Mesendoderm (in vitro differentiated cells): ENCODE data around the gene PCDHGC3.
A peak's percentile ranks its signal among the peaks of the same experiment; 100 is the strongest.

Experiments used
- DNase-seq: peaks from one replicate; pipeline ENCODE4 v3.0.0; 2013
- H2AK5ac ChIP-seq: 2 replicates; pipeline ENCODE4 v1.6.1; 2013; ENCODE audit warnings: low read length, inconsistent platforms
- H2BK120ac ChIP-seq: 2 replicates; pipeline ENCODE4 v1.6.1; 2013; ENCODE audit warnings: low read depth, mild to moderate bottlenecking, low read length, moderate library complexity, mixed read lengths
- H2BK15ac ChIP-seq: replicated peaks from 2 replicates; pipeline ENCODE4 v1.6.1; 2013; ENCODE audit warnings: low read depth, mild to moderate bottlenecking, moderate library complexity
- H2BK5ac ChIP-seq: 2 replicates; pipeline ENCODE4 v1.6.1; 2013; ENCODE audit warnings: low read length, inconsistent platforms
- H3K18ac ChIP-seq: 2 replicates; pipeline ENCODE4 v1.6.1; 2013; ENCODE audit warnings: mild to moderate bottlenecking, low read length, mixed read lengths
- H3K23ac ChIP-seq: one replicate; pipeline ENCODE4 v1.6.1; 2013; ENCODE audit warnings: low read length
- H3K27ac ChIP-seq: 2 replicates; pipeline ENCODE4 v1.5.1; 2013; ENCODE audit warnings: low read depth, mild to moderate bottlenecking, inconsistent platforms, low read length, moderate library complexity
- H3K27me3 ChIP-seq: 2 replicates; pipeline ENCODE4 v1.6.1; 2013; ENCODE audit warnings: low read length, control low read depth, mild to moderate bottlenecking, inconsistent platforms; ENCODE audit not compliant: insufficient read depth, poor library complexity
- H3K36me3 ChIP-seq: 2 replicates; pipeline ENCODE4 v1.6.1; 2013; ENCODE audit warnings: low read length, inconsistent platforms; ENCODE audit not compliant: control insufficient read depth, insufficient read depth
- H3K4ac ChIP-seq: one replicate; pipeline ENCODE4 v1.6.1; 2013; ENCODE audit warnings: low read depth, mild to moderate bottlenecking, low read length, moderate library complexity
- H3K4me1 ChIP-seq: 2 replicates; pipeline ENCODE4 v1.6.1; 2013; ENCODE audit warnings: low read depth, low read length, inconsistent platforms; ENCODE audit not compliant: control insufficient read depth
- H3K4me2 ChIP-seq: 2 replicates; pipeline ENCODE4 v1.6.1; 2013; ENCODE audit warnings: low read length
- H3K4me3 ChIP-seq: 2 replicates; pipeline ENCODE4 v1.5.1; 2013; ENCODE audit warnings: mild to moderate bottlenecking, low read length
- H3K56ac ChIP-seq: one replicate; pipeline ENCODE4 v1.6.1; 2013; ENCODE audit warnings: low read length
- H3K79me1 ChIP-seq: 2 replicates; pipeline ENCODE4 v1.6.1; 2013; ENCODE audit warnings: low read length, inconsistent platforms
- H3K79me2 ChIP-seq: 2 replicates; pipeline ENCODE4 v1.6.1; 2013; ENCODE audit warnings: mild to moderate bottlenecking, low read length; ENCODE audit not compliant: control insufficient read depth, insufficient read depth
- H3K9ac ChIP-seq: 2 replicates; pipeline ENCODE4 v1.6.1; 2013; ENCODE audit warnings: low read length, inconsistent platforms
- H4K5ac ChIP-seq: one replicate; pipeline ENCODE4 v1.6.1; 2013; ENCODE audit warnings: low read length
- H4K8ac ChIP-seq: one replicate; pipeline ENCODE4 v1.6.1; 2013; ENCODE audit warnings: low read depth, mild to moderate bottlenecking, control low read depth, low read length, moderate library complexity
- WGBS: extraction: QIAGEN DNeasy Blood & Tissue Kit; methylation state at CpG from one replicate; pipeline ENCODE4 v1.1.7; 2013; ENCODE audit warnings: low lambda C conversion rate, missing lambda C conversion rate; ENCODE audit not compliant: insufficient coverage; ENCODE audit errors: extremely low coverage; 5-methylcytosine and 5-hydroxymethylcytosine counted together

Gene PCDHGC3

GRCh38 chr5:141441571-141442170 lies 34.1 kb upstream of the PCDHGC3 start:
- Histone ChIP-seq H3K27ac (no peak overlapping the region), H4K8ac (no peak overlapping the region), H2BK5ac (no peak overlapping the region), H3K18ac (no peak overlapping the region), H3K27me3 (no peaks in the 10 kb centered on the region), H3K56ac (no peak overlapping the region), H2BK15ac (no peak overlapping the region), H3K79me2 (no peaks in the 10 kb centered on the region), H3K4ac (no peak overlapping the region), H2AK5ac (no peak overlapping the region), H3K36me3 (no peaks in the 10 kb centered on the region), H2BK120ac (no peak overlapping the region), H3K4me2 (no peak overlapping the region), H3K4me3 (no peak overlapping the region), H4K5ac (no peak overlapping the region), H3K79me1 (no peaks in the 10 kb centered on the region), H3K9ac (no peak overlapping the region), H3K4me1 (no peaks in the 10 kb centered on the region), H3K23ac (no peak overlapping the region)
- no CpG with 5 or more reads among the region's 50 CpGs for WGBS
- DNase-seq, result no peak

DNA sequence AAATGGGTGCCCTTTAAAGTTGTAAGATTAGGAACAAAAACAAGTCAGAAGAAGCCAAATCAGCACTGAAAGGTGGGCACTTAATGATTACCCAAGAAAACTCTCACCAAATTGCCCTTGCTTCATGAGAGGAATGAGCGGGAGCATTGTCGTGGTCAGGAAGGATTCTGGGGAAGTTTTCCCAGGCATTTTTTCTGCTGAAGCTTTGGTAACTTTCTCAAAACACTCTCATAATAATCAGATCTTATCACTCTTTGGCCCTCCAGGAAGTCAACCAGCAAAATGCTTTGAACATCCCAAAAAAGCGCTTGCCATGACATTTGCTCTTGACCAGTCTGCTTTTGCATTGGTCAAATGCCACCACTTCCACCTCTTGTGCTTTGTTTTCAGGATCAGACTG lies 10.4 kb upstream of the PCDHGC3 start:
- no peak for DNase-seq
- H2BK15ac ChIP-seq, result no peak overlapping the region

GRCh38 chr5:141476132-141476911 lies 556 bp downstream of the PCDHGC3 start:
- WGBS, result no CpG with 5 or more reads among the region's 58 CpGs
- Histone ChIP-seq H3K4me3 (peak overlapping the region; percentile 76), H3K9ac (peak overlapping the region; percentile 86), H3K79me1 (no peaks in the 10 kb centered on the region), H4K8ac (no peak overlapping the region), H2BK120ac (no peak overlapping the region), H3K18ac (no peak overlapping the region), H3K79me2 (no peaks in the 10 kb centered on the region), H3K36me3 (no peaks in the 10 kb centered on the region), H3K56ac (peak overlapping the region; percentile 94), H2BK15ac (no peak overlapping the region), H3K27me3 (no peaks in the 10 kb centered on the region), H3K4ac (no peak overlapping the region), H3K4me2 (peak overlapping the region; percentile 98), H3K23ac (no peak overlapping the region), H4K5ac (no peak overlapping the region), H2BK5ac (no peak overlapping the region), H3K4me1 (peaks cover 1% of the 10 kb centered on the region), H3K27ac (no peak overlapping the region), H2AK5ac (no peak overlapping the region)
- DNase-seq, result peak; percentile 56

More for the DNA sequence above, 10.4 kb upstream of the PCDHGC3 start:
- Histone ChIP-seq H3K18ac (no peak overlapping the region), H3K4me1 (no peaks in the 10 kb centered on the region), H3K4me3 (no peak overlapping the region), H2BK120ac (no peak overlapping the region), H3K36me3 (no peaks in the 10 kb centered on the region), H3K27ac (no peak overlapping the region), H4K5ac (no peak overlapping the region), H3K27me3 (no peaks in the 10 kb centered on the region), H2BK5ac (no peak overlapping the region), H3K79me1 (no peaks in the 10 kb centered on the region), H3K9ac (no peak overlapping the region), H3K23ac (no peak overlapping the region), H3K4ac (no peak overlapping the region), H4K8ac (no peak overlapping the region), H2AK5ac (no peak overlapping the region), H3K4me2 (no peak overlapping the region), H3K56ac (no peak overlapping the region), H3K79me2 (no peaks in the 10 kb centered on the region)
- WGBS, result no CpG with 5 or more reads among the region's 3 CpGs

DNA sequence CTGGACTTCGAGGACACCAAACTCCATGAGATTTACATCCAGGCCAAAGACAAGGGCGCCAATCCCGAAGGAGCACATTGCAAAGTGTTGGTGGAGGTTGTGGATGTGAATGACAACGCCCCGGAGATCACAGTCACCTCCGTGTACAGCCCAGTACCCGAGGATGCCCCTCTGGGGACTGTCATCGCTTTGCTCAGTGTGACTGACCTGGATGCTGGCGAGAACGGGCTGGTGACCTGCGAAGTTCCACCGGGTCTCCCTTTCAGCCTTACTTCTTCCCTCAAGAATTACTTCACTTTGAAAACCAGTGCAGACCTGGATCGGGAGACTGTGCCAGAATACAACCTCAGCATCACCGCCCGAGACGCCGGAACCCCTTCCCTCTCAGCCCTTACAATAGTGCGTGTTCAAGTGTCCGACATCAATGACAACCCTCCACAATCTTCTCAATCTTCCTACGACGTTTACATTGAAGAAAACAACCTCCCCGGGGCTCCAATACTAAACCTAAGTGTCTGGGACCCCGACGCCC lies 1.3 kb downstream of the PCDHGC3 start:
- no peak overlapping the region for H2BK5ac ChIP-seq
- no peak overlapping the region for H4K8ac ChIP-seq
- H3K79me1 ChIP-seq, result no peaks in the 10 kb centered on the region
- H2BK120ac ChIP-seq, result no peak overlapping the region
- H3K4ac ChIP-seq, result no peak overlapping the region
- H3K18ac ChIP-seq, result no peak overlapping the region
- H3K27ac ChIP-seq, result no peak overlapping the region
- H3K79me2 ChIP-seq, result no peaks in the 10 kb centered on the region
- no CpG with 5 or more reads among the region's 24 CpGs for WGBS
- H4K5ac ChIP-seq, result no peak overlapping the region
- H3K27me3 ChIP-seq, result no peaks in the 10 kb centered on the region
- H3K9ac ChIP-seq, result no peak overlapping the region
- no peak overlapping the region for H3K23ac ChIP-seq
- H2BK15ac ChIP-seq, result no peak overlapping the region
- no peak overlapping the region for H3K56ac ChIP-seq
- no peaks in the 10 kb centered on the region for H3K36me3 ChIP-seq
- no peak overlapping the region for H2AK5ac ChIP-seq
- H3K4me2 ChIP-seq, result peak overlapping the region; percentile 98
- DNase-seq, result no peak
- peaks cover 1% of the 10 kb centered on the region for H3K4me1 ChIP-seq
- no peak overlapping the region for H3K4me3 ChIP-seq

DNA sequence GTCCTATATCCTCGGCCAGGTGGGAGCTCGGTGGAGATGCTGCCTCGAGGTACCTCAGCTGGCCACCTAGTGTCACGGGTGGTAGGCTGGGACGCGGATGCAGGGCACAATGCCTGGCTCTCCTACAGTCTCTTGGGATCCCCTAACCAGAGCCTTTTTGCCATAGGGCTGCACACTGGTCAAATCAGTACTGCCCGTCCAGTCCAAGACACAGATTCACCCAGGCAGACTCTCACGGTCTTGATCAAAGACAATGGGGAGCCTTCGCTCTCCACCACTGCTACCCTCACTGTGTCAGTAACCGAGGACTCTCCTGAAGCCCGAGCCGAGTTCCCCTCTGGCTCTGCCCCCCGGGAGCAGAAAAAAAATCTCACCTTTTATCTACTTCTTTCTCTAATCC lies 2.0 kb downstream of the PCDHGC3 start:
- Histone ChIP-seq H3K36me3 (no peaks in the 10 kb centered on the region), H3K23ac (no peak overlapping the region), H3K4me2 (no peak overlapping the region), H3K27ac (no peak overlapping the region), H3K9ac (no peak overlapping the region), H3K56ac (no peak overlapping the region), H3K4me1 (peaks cover 1% of the 10 kb centered on the region), H3K79me1 (no peaks in the 10 kb centered on the region), H3K79me2 (no peaks in the 10 kb centered on the region), H3K27me3 (no peaks in the 10 kb centered on the region), H2BK15ac (no peak overlapping the region), H4K8ac (no peak overlapping the region), H4K5ac (no peak overlapping the region), H2BK5ac (no peak overlapping the region), H3K4ac (no peak overlapping the region), H2BK120ac (no peak overlapping the region), H3K18ac (no peak overlapping the region), H2AK5ac (no peak overlapping the region), H3K4me3 (no peak overlapping the region)
- DNase-seq, result no peak
- WGBS, result no CpG with 5 or more reads among the region's 13 CpGs
